K562 (cell line): ENCODE data around the gene SLC30A7. TPM values are rescaled to one million over a fixed set of nuclear protein-coding genes. Genes with fewer than 3 reads are reported as not detected.

ENCODE experiments used
- ARNT ChIP-seq, 2 experiments: fragments of 450-650 bp; IDR thresholded peaks; 2 replicates each; pipeline ENCODE4 v1.6.1; 2016; ENCODE audit warnings: mild to moderate bottlenecking in 1 of 2
- ATF7 ChIP-seq: fragments of 450-650 bp; IDR thresholded peaks from 2 replicates; pipeline ENCODE4 v1.7.1; 2014; ENCODE audit warnings: mild to moderate bottlenecking, moderate library complexity
- CC2D1A ChIP-seq: fragments of 450-650 bp; IDR thresholded peaks from 2 replicates; pipeline ENCODE4 v1.6.1; 2017; ENCODE audit warnings: mild to moderate bottlenecking
- POLR3G ChIP-seq: IDR thresholded peaks from 2 replicates; pipeline ENCODE4 v1.6.1; 2011; ENCODE audit not compliant: insufficient read length, insufficient replicate concordance; ENCODE audit errors: extremely low read depth
- SOX6 ChIP-seq: fragments of 450-650 bp; IDR thresholded peaks from 2 replicates; pipeline ENCODE4 v1.6.1; 2014; ENCODE audit warnings: mild to moderate bottlenecking
- TAF1 ChIP-seq: IDR thresholded peaks from 2 replicates; pipeline ENCODE4 v1.6.1; 2011; ENCODE audit warnings: mild to moderate bottlenecking, low read length, moderate library complexity; ENCODE audit not compliant: insufficient read depth, control insufficient read depth, severe bottlenecking; ENCODE audit errors: extremely low read depth
- TSC22D4 ChIP-seq: fragments of 450-650 bp; IDR thresholded peaks from 2 replicates; pipeline ENCODE4 v1.6.1; 2016; ENCODE audit warnings: missing genetic modification characterization, missing biosample characterization, control low read depth
- polyA plus RNA-seq, 8 experiments: library from polyadenylated mRNA; depleted of rRNA in 4 of 8; stranded (reverse) in 5 of 8; unstranded in 3 of 8; fragments of >200 nt; fragmentation: Nextera tagmentation in 2 of 8; fragmentation: Illumina TruSeq in 1 of 8; extraction: Ambion mirVana in 2 of 8; extraction: Trizol in 1 of 8; gene quantifications; 2 replicates each; pipeline versions ENCODE4 v1.2.1 to v1.2.3, GENCODE V29; 2011 to 2014; ENCODE audit warnings: inconsistent platforms in 1 of 8, missing spikeins in 1 of 8
- total RNA-seq, 7 experiments: library from RNA; depleted of rRNA in 6 of 7; stranded (reverse); fragments of >200 nt in 6 of 7; fragmentation: Illumina TruSeq in 2 of 7; extraction: Trizol in 2 of 7; gene quantifications; 2 replicates each; pipeline versions ENCODE4 v1.2.1 to v1.2.3, GENCODE V29; 2011 to 2021; ENCODE audit warnings: low replicate concordance in 1 of 7
- TF ChIP-seq, protein P1 (sequence below): sonication (generic); formaldehyde crosslinking; IDR thresholded peaks from 2 replicates; pipeline ENCODE4 v1.8.1; 2023; ENCODE audit warnings: mild to moderate bottlenecking, missing genetic modification reagents
- TF ChIP-seq, protein P2 (sequence below): sonication (generic); formaldehyde crosslinking; IDR thresholded peaks from 2 replicates; pipeline ENCODE4 v1.8.1; 2023; ENCODE audit warnings: mild to moderate bottlenecking, missing genetic modification reagents, moderate library complexity

Gene SLC30A7
- total and polyA plus RNA-seq, 9 of the 15 experiments (the other 6 are each of a cell fraction or from before 2014, with no cell fraction given): 3.5 to 17.1 (median 7.2) TPM

DNA sequence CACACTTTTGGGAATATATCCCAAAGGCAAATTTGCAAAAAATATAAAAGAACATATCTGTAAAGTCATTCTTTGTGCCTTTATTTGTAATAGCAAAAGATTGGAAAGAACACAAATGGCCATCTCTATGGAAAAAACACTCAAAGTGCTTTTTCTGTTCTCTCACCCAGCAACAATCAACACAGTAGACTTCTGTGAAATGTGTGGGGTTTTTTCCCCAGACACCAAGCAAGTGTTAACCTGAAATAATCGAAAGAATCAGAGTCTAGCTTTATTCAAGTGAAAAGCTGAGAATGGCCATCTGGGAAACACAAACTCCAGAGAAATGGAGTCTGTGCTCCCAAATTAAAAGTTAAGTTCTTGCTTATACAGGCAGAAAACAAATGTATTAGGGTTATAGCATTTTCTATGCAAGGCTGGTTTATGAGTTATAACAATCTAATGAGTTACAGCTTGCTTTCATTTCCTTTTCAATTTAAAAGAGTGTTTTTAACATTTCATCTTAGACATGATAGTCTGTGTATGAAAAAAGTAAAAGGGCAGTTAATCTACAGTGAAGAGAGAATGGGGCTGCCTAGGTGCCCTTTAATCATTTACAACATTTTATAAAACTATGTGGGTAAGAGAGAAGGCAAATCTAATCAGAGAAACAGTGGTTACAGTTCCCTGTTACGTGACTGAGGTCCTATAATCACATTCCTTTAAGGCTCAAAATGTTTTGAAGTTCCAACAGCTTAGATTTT lies 46.6 kb downstream of the SLC30A7 start (continued):
- TF ChIP-seq, protein P1, sequence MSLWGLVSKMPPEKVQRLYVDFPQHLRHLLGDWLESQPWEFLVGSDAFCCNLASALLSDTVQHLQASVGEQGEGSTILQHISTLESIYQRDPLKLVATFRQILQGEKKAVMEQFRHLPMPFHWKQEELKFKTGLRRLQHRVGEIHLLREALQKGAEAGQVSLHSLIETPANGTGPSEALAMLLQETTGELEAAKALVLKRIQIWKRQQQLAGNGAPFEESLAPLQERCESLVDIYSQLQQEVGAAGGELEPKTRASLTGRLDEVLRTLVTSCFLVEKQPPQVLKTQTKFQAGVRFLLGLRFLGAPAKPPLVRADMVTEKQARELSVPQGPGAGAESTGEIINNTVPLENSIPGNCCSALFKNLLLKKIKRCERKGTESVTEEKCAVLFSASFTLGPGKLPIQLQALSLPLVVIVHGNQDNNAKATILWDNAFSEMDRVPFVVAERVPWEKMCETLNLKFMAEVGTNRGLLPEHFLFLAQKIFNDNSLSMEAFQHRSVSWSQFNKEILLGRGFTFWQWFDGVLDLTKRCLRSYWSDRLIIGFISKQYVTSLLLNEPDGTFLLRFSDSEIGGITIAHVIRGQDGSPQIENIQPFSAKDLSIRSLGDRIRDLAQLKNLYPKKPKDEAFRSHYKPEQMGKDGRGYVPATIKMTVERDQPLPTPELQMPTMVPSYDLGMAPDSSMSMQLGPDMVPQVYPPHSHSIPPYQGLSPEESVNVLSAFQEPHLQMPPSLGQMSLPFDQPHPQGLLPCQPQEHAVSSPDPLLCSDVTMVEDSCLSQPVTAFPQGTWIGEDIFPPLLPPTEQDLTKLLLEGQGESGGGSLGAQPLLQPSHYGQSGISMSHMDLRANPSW (CRISPR knock-in tag): no peak
- TF ChIP-seq, protein P2, sequence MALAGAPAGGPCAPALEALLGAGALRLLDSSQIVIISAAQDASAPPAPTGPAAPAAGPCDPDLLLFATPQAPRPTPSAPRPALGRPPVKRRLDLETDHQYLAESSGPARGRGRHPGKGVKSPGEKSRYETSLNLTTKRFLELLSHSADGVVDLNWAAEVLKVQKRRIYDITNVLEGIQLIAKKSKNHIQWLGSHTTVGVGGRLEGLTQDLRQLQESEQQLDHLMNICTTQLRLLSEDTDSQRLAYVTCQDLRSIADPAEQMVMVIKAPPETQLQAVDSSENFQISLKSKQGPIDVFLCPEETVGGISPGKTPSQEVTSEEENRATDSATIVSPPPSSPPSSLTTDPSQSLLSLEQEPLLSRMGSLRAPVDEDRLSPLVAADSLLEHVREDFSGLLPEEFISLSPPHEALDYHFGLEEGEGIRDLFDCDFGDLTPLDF (CRISPR knock-in tag): no peak
- TF ChIP-seq CC2D1A (no peak), ATF7 (no peak), TSC22D4 (tag) (no peak), SOX6 (no peak), ARNT (IDR thresholded peaks at IDR 0.05) (no peak), POLR3G (no peak), TAF1 (no peak)
